Prostate gland (tissue), 2 donors: ENCODE data around the gene TCP11L1.

Experiments
- CTCF ChIP-seq, 4 experiments: fragments of 200-600 bp in 2 of 4; fragments of 450-650 bp in 2 of 4; sonication (generic) in 2 of 4; IDR thresholded peaks; 1 replicate in 3 of 4; 2 replicates in 1 of 4; pipeline ENCODE4 v1.5.1; 2016 to 2019; ENCODE audit warnings: antibody characterized with exemption in 4 of 4, mild to moderate bottlenecking in 2 of 4, moderate library complexity in 2 of 4
- POLR2A ChIP-seq: fragments of 450-650 bp; IDR thresholded peaks from one replicate; pipeline ENCODE4 v1.6.1; 2016; ENCODE audit warnings: antibody characterized with exemption, mild to moderate bottlenecking

GRCh38 chr11:33001751-33002542, 37.4 kb upstream of the TCP11L1 start:
- TF ChIP-seq CTCF (IDR thresholded peaks at IDR 0.05) = no peak
- TF ChIP-seq POLR2A = no peak
